HG03097 (cell line): ENCODE data around the gene TNFAIP3.

Source experiments
- ATAC-seq: cut with Tn5 transposase; IDR thresholded peaks from one replicate; pipeline ENCODE4 v1.9.1; 2021; ENCODE audit not compliant: unreplicated experiment, low FRiP score

TNFAIP3 gene

GRCh38 chr6:137917551-137918325 lies 50.7 kb downstream of the TNFAIP3 start:
- no peak for ATAC-seq

GRCh38 chr6:137919502-137919823 lies 52.4 kb downstream of the TNFAIP3 start:
- ATAC-seq: no peak

- no peak for ATAC-seq
These were observed 53.0 kb downstream of the TNFAIP3 start for GRCh38 chr6:137919837-137920730.

DNA sequence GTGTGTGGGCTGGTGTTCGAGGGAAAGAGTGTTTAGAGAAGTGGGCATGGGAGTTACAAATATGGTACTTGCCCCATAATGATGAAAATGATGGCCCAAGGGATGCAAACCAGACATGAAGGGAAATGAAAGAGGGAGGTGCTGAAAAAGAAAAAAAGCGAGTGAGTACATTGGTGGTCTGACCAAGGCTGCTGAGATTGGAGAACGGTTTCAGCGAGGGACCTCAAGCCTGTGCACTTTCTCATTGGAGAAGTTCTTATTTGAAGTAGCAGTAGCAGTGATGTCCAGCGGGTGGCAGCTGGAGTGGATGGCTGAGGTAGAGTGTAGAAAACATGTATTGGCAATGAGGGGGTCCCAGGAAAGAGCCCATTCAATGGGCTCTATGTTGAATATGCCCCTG lies 54.8 kb downstream of the TNFAIP3 start:
- ATAC-seq: no peak

GRCh38 chr6:137923866-137924653 lies 57.0 kb downstream of the TNFAIP3 start:
- no peak for ATAC-seq

DNA sequence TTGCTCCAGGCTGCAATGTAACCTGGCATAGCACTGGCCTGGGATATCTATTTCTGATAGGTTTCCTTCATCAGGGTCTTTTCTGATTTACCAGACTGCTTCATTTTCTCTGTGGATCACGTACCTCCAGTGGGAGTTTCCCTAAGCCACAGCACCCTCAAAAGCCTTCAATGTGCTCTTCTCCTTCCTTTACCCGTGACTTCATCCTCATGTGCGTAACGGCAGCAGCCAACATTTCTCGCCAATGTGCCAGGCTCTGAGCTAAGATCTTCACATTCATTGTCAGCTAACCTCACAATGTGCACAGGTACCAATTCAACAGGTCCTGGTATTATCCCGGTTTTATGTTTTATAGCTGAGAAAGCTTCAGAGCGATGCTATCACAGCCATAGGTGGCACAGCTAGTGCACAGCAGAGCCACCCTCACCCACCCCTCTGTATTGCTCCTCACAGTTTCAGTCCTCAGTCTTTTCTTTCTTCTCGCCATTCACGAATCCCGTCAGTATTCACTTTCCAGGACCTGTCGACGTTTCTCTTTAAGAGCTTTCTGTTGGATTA lies 58.2 kb downstream of the TNFAIP3 start:
- ATAC-seq: no peak

DNA sequence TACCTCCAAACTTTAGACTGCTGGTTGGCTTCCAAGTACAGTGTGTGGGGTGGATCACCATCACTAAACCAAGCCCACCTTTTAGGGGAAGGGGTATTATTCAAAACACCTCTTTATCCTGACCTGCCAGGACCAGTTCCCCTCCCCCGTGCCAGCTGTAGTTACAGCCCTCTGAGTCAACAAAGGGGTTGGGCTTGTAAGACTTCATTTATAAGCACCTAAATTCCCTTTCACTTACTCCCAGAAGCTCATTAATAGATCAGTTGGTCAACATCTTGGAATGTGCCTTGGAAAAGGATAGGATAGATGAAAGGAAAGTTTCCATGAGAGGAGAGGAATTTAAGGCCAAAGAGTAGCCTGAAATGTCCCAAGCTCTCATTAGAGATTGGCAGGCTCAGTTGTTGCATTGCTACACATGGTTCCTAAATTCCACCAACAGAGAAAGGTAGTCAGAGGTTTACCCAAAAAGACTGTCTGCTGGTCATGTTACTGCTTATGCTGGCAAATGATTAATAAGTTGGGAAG lies 59.2 kb downstream of the TNFAIP3 start:
- no peak for ATAC-seq

- ATAC-seq: no peak
These were observed 59.9 kb downstream of the TNFAIP3 start for GRCh38 chr6:137926985-137927384.

DNA sequence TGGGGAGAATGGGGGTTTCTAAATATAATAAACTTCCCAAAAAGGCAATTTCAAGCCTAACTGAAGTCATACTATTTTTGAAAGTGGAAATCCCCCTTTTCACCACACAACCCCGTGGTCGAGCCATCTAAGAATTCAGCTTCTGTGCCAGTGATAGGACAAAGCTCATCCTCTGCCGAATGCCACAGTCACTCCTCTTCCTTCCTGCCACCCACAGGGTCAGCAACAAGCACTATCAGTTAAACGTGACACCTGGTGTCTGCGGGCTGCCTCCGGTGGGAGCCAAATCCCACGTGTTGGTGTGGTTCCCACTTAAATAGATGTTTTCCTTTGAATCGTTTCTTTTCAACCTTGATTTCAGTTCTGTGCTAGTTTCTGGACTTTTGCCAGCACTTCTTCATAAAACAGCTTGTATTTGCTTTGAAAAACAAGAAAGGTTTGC lies 60.7 kb downstream of the TNFAIP3 start:
- peak; percentile 85 for ATAC-seq

DNA sequence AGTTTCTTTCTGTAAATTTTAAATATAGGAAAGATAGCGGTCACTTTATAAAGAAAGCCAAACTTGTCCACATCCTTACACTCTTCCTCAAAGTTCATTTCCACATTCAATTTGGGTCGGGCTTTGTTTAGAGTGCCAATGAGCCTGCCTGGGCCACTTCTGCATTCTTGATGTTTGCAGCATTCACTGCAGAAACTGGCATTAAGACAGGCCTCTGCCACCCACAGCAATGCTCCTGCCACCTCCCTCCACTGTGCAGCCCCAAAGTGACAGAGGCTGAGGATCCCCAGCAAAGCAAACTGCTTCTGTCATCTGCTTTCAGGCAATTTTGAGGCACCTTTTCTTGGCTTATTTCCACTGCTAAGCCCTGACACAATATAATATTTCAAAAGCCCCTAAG lies 61.2 kb downstream of the TNFAIP3 start:
- ATAC-seq: peak; percentile 23

- no peak for ATAC-seq
These were observed 64.9 kb downstream of the TNFAIP3 start for GRCh38 chr6:137931849-137932465.
